ENCODE measurements around the gene DYDC2.
"Not testable (repeated sequence)": the region's sequence is repeated elsewhere in the genome, so short reads cannot be mapped to it uniquely, and the experiment has no call there.

The DYDC2 gene

DNA sequence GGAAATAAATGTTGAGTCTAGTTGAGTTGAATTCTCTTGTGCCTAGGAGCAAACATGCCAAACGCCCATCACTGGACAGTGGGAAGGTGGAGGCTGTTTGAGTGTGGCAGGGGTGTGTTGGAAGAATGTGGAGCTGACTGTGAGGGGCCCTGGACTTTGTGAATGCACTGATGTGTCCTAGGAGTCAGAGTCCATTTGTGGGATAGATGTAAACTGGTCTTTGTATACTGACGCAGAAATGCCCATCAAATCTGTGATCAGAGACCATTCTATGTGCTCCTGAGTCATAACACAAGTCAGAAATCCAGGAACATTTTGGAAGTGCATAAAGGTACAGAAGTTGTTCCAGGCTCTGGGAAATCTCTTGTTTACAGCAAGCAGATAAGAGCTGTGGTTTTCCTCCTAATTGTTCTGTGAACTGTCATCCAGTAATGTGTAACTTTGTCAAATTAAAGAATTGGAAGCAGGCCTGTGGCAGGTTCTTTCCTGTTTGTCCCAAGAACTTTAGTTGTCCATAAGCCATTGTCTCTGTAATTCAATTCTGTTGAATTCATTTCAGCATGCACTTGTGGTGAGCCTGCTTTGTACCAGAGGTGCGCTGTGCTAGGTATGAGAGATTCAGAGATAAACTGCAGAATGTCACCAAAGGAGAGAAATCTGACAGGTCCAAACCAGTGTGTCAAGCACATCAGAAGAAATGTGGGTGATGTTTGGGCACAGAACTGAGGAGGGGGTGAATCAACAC is 59.3 kb downstream of the DYDC2 start:
- DNase-seq = no peak

DNA sequence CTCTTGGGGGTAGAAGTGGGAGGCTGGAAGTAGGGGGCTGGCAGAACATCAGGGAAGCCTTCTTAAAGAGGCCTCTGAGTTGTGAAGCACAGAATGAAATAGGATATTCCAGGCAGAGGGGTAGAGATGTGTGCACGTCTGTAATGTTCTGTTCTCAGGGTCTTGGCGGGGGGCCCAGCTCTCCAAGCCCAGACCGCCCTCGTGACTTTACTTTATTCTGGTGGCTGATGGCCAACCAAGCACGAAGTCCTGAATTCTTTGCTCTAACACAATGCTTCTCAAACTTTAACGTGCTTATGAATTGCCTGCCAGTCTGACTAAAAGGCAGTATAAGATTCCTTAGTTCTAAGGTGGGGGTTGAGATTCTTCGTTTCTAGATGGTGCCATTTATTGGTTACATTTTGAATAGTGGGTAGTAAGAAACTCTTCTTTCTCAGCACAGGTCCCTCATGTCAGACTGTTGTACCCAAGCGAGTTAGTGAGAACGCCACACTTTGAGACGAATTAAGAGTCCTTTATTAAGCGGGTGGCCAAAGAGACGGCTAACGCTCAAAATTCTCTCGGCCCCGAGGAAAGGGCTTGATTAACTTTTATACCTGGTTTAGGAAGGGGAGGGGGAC is 60.0 kb downstream of the DYDC2 start:
- DNase-seq = no peak

DNA sequence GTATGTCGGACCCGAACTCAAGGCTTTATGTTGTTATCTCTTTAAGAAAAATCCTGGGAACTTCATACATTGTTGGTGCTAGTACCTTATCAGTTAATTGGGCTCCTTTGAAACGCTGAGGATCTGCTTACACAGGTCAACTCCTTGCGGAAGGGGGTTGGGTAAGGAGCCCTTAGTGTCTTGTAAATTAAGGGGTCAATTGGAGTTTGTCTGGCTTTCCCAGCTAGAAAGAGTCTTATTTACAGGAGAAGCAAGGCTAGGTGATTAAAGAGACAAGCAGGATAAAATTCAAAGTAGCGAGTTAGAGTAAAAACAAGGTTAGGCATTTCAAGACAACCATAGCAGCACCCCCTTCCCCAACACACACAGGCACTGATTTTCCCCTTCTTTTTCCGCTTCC is 60.7 kb downstream of the DYDC2 start:
- not testable (repeated sequence) for DNase-seq

All from stimulated activated CD4-positive, alpha-beta T cell treated with anti-CD3 and anti-CD28 coated beads, Interleukin-4, amount 100 ng/mL, for 1 hour (primary cell).